GM21723 (cell line): Measurements from ENCODE around the gene PRR5L.

Experiments
- ATAC-seq: cut with Tn5 transposase; IDR thresholded peaks from one replicate; pipeline ENCODE4 v1.9.1; 2021; ENCODE audit warnings: mild to moderate bottlenecking, moderate library complexity; ENCODE audit not compliant: unreplicated experiment

The PRR5L gene

GRCh38 chr11:36399236-36399635, 103.1 kb downstream of the PRR5L start:
- no peak for ATAC-seq

- ATAC-seq, result no peak
These were observed 103.7 kb downstream of the PRR5L start for GRCh38 chr11:36399745-36400144.

- no peak for ATAC-seq
These were observed 104.8 kb downstream of the PRR5L start for GRCh38 chr11:36400766-36401455.

- no peak for ATAC-seq
These were observed 106.6 kb downstream of the PRR5L start for GRCh38 chr11:36402568-36403170.

GRCh38 chr11:36403661-36404060, 107.6 kb downstream of the PRR5L start:
- no peak for ATAC-seq

- no peak for ATAC-seq
These were observed 108.7 kb downstream of the PRR5L start for GRCh38 chr11:36404831-36405230.

GRCh38 chr11:36405585-36406367, 109.7 kb downstream of the PRR5L start:
- ATAC-seq, result no peak

- ATAC-seq, result no peak
These were observed 111.3 kb downstream of the PRR5L start for GRCh38 chr11:36407356-36407755.

GRCh38 chr11:36408498-36409136, 112.5 kb downstream of the PRR5L start:
- no peak for ATAC-seq

GRCh38 chr11:36409152-36409816, 113.2 kb downstream of the PRR5L start:
- no peak for ATAC-seq

- ATAC-seq, result peak; percentile 71
These were observed 115.1 kb downstream of the PRR5L start for GRCh38 chr11:36411202-36411640.

GRCh38 chr11:36412781-36413383, 116.8 kb downstream of the PRR5L start:
- no peak for ATAC-seq

GRCh38 chr11:36417154-36417553, 121.1 kb downstream of the PRR5L start:
- ATAC-seq, result no peak

- ATAC-seq, result no peak
These were observed 123.8 kb downstream of the PRR5L start for GRCh38 chr11:36419791-36420424.

- no peak for ATAC-seq
These were observed 125.6 kb downstream of the PRR5L start for GRCh38 chr11:36421546-36422155.

GRCh38 chr11:36425561-36426081, 129.5 kb downstream of the PRR5L start:
- ATAC-seq, result no peak

GRCh38 chr11:36426226-36426848, 130.2 kb downstream of the PRR5L start:
- ATAC-seq, result no peak

- no peak for ATAC-seq
These were observed 131.0 kb downstream of the PRR5L start for GRCh38 chr11:36427079-36427478.

- ATAC-seq, result no peak
These were observed 131.8 kb downstream of the PRR5L start for GRCh38 chr11:36427876-36428275.
